ENCODE data around the gene TMEM18. TPM values are rescaled to one million over a fixed set of nuclear protein-coding genes. Genes with fewer than 3 reads are reported as not detected.

Gene TMEM18
- total RNA-seq, 1 donor from 2014 or later = 7.3 TPM

DNA sequence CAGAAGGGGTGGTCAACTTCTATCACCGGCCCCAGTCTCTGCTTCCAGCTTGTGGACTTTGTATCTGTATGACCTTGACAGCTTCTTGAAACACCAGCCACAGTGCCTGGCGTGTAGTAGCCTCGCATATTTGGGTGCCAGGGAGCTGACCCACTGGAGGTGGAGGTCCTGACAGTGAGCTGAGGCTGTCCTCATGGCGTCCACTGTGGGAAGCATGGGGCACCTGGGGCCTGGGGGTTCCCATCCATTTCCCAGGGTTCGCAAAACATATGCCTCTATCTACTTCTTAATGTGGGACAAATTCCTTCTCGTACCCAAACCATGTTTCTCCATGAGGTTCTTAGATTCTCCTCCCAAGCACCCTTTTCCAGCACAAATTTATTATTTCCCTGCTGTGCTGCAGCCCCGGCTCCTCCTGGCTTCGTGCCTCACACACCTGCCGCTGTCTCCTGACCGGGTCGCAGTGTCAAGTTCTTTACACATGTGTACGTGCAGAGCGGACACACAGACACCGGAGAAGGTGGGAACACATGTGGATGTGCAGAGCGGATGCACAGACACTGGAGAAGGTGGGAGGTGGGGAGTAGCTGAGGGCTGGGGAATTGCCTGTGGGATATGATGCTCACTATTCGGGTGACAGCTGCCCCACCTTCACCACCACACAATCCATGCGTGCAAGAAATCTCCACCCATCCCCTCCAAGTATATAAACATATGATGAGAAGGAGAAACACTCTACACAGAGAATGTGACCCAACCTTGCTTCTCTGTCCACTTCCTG is 23.4 kb downstream of the TMEM18 start:
- ATAC-seq (no peak), DNase-seq (ENCODE audit: low spot score) (no peak)

DNA sequence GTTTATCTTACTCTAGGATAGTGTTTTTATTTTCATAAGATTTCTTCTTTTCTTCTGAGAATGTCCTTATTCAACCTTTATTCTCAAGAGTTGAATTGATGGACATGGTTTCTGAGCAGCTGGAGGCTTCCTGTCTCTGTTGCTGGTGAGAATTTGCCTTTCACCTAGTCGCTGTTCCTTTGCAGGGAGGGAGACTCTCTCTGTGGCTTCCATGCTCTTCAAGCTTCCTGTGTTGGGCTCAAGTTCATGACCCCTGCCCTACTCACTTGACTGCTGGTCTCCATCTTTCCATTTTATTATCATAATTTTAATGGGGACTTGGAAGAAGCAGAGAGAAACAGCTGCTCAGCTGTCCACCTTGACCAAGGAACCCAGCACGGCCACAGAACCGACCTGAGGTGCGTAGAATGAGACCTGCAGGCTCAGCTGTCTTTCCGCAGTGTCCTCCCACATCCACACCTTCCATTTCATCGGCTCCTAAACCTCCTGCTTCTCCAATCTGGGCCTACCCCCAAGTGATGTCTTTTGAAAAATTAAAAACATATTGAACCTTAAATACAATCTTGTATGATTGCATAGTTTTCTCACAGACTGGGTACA is 24.2 kb downstream of the TMEM18 start:
- no peak for ATAC-seq
- no peak for DNase-seq (ENCODE audit: low spot score)

GRCh38 chr2:651951-652373 is 25.2 kb downstream of the TMEM18 start:
- no peak for ATAC-seq
- peak; percentile 23 for DNase-seq (ENCODE audit: low spot score)

DNA sequence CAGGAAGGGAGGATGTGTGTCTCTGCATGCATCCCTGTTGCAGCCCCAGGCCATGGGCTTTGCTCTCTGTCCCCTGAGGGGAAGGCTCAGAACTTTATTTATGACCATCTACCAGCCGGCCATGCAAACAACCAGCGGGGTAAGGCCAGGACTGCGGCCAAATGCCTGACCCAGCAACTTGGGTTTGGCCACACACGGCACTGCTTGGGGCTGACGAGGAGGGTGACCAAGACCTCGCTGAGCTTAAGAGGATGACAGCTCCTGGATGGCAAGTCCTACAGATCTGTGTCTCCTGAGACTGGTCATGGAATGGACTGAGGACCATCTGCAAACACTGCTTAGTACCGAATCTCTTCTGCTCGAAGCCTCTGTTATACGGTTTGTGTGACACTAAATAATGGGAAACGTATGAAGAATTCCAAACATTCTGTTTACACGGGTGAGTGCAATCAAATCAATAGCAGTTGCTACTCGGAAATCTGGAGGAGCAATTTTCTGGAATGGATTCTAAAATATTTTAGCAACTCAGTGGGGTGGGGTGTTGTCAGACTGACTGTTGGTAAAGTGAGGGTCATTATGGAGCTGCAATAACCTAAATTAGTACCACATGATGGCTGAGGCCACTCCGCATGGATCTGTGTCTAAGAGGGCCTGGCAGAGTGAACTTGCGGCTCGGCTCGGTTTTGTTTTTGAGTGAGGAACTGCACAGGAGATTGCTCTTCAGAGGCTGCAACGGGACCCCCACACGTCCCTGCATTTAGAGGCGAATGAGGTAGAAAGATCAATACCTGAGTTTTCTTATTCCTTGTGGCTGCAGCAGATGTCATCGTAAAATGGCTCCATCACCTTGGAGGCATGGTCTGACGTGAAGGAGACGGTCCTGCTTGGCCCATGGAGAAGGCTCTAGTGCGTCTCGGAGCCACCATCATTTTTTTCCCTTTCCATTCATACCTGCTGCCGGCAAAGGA is 26.6 kb downstream of the TMEM18 start:
- DNase-seq (ENCODE audit: low spot score) (peak; percentile 37), ATAC-seq (no peak)

DNA sequence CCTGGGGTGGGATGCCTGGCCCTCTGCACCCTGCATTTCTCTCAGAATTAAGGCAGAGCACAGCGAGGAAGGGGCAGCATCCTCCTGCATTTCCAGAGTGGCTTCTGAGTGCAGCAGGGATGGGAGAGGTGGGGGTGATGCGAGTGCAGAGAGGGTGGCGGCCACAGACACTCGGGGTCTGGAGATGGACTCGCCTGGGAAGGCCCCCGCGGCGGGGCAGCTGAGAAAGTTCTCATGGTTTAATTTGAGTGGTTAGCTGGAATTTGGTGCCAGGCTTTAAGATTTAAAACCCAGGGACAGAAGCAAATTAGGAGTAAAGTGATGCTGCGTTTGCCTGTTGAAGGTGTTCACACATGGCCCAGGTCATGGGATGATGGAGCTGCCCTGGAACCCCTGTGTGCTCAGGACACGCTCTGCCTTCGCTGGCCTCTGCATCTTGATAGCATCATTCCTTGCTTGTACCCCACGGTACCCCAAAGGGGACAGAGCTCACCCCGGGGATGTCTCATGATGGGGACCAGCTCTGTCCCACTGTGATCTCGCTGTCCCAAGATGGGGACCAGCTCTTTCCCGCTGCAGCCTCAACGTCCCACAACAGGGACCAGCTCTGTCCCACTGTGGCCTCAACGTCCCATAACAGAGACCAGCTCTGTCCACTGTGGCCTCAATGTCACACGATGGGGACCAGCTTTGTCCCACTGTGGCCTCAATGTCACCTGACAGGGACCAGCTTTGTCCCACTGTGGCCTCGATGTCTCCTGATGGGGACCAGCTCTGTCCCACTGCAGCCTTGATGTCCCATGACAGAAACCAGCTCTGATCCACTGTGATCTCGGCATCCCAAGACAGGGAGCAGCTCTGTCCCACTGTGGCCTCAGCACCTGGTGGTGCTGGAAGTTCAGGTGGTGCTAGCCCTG is 27.5 kb downstream of the TMEM18 start:
- DNase-seq (ENCODE audit: low spot score) = peak; percentile 19
- ATAC-seq = no peak

- DNase-seq (ENCODE audit: low spot score) (peak; percentile 34), ATAC-seq (no peak)
Observed at GRCh38 chr2:648476-649424, 28.5 kb downstream of the TMEM18 start.

- ATAC-seq = no peak
- peak; percentile 33 for DNase-seq (ENCODE audit: low spot score)
Observed at GRCh38 chr2:647691-648231, 29.4 kb downstream of the TMEM18 start.

- DNase-seq (ENCODE audit: low spot score) (peak; percentile 37), ATAC-seq (no peak)
Observed at GRCh38 chr2:647003-647560, 30.1 kb downstream of the TMEM18 start.

DNA sequence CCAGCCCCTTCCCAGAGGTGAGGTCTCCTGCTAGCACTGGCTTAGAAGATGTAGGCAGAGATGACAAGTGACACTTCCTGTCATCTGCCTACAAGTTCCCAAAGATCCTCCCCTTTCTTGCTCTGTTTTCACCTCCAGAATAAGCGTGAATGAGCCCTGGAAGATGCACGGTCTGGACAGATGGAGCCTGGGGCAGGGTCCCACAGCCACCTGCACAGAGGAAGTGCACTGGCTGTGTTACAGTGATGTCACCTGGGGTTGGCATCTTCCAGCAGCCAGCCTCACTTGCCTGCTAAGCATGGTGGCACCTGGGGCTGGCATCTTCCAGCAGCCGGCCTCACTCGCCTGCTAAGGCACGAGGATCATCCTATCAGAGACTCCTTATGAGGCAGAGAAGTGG is 32.3 kb downstream of the TMEM18 start:
- ATAC-seq (no peak), DNase-seq (ENCODE audit: low spot score) (no peak)

DNA sequence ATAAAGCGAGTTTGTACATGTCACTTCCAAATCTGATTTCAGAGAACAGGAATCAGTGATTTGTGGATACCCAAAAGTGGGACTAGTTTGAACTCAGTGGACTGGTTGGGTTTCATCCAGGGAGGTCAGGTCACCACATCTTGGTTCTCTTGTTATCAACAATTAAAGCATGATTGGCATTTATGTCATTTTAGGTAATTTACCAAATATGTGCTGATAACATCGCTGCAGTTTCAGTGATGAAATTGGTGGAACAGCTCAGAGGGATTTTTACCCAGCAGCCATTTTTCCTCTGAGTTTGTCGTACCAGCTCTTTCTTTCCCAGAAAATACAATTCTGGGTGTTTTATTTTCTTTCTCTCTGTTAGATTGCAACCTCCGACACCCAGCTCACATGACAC is 33.4 kb downstream of the TMEM18 start:
- no peak for DNase-seq (ENCODE audit: low spot score)
- no peak for ATAC-seq

DNA sequence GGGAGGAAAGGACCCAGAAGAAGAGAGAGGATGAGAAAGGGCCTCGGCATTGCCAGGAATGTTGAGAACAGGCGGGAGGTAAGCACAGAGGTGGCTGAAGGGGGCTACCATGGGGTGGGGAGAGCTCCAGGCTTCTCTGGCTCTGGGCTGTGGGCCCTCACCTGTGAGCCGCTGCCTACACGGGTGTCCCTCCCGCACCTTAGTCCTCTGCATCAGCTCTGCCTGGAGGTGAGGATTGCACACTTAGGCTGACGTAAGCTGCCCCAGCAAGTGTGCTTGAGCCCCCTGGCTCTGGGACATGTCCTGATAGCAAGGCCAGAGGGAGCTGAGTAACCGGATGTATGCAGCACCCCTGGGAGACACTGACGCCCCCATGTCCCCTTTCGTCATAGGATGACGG is 33.9 kb downstream of the TMEM18 start:
- ATAC-seq (no peak), DNase-seq (ENCODE audit: low spot score) (peak; percentile 31)

DNA sequence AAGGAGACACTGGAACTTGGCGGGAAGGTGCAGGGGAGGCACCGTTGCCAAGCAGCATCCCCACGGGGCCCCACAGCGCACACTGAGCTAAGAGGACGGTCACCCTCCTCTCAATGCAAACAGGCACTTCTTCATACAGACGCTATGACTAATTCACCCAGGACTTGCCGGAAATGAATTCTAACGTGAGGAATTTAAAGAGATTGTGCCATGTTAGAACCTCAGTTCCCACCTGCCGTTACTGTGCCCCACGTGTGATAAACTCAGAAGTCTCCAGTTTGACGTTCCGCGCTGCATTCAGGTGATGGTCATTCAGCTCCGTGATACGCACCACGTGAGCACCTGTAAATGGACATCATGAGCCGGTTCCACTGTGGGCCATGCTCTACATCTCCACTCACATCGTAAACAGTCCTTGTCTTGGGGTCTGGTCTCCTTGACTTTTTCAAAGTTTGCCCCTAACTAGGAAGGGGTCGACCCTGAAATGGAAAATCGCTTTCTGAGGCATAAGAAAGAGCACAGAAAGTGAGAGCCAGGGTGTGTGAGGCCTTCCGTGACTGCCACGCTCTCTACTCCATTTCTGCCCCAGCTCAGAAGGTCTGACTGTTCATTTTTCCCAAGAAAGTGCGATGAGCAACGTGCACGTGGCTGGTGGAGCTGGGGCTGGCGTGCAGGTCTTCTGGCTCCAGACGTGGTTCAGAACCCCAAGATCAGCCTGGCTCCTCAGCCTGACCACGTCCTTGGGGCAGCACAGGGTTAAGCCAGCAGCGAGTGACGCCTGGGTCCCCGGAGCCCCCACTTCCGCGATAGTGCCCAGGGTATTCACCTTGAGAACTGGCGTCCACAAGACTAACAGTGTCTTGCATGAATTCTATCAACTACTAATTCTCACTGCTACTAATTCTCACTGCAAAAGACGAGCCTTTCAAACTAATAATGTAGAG is 35.1 kb downstream of the TMEM18 start:
- DNase-seq (ENCODE audit: low spot score) = peak; percentile 7

DNA sequence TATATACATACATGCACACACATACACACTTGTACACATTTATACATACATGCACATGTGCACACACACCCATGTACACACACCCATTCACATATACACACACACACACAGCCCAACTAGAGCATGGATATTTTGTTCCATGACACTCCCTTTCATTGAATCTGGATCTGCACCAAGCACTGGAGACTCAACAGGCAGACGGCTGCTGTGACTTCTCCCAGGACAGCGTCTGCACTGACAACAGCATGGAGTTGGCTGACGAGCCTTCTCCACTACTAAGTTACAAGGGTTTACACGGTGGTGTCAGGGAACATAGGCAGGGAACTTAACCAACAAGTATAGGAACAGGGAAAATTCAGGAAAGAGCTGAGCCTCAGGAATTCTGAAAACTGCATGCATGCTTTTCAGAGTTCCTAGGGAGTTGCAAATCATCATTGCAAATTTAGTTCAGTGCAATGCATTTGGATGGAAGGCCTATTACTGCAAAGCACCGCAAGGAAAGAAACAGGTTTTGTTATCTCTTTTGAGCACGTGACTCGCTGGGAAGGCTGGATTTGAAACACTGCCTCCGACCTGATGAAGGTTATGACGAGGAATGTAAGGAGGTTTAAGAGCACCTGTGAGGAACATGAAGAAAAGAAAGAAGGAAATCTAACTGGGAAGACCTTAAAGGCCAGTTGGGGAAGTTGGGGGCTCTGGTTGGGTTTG is 35.9 kb downstream of the TMEM18 start:
- DNase-seq (ENCODE audit: low spot score) (no peak), ATAC-seq (no peak)

More for the DNA sequence above, 35.1 kb downstream of the TMEM18 start:
- no peak for ATAC-seq

DNA sequence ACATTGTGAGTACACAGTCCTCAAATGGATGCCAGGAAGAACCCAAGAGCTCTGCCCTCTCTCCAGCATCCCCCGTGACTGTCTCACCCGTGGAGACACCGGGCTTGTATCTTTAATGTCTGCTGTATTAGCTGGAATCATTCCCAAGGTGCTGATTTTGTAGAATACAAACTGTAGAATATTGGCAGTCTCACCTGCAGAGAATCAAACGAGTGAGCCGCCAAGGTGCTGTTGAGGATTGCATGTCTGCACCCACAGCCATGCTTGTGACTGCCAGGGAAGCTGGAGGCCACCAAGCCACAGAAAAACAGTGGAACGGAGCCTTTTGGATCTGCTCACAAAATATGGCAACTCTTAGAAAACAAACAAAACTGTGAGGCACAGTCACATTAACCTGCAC is 37.5 kb downstream of the TMEM18 start:
- no peak for DNase-seq (ENCODE audit: low spot score)

DNA sequence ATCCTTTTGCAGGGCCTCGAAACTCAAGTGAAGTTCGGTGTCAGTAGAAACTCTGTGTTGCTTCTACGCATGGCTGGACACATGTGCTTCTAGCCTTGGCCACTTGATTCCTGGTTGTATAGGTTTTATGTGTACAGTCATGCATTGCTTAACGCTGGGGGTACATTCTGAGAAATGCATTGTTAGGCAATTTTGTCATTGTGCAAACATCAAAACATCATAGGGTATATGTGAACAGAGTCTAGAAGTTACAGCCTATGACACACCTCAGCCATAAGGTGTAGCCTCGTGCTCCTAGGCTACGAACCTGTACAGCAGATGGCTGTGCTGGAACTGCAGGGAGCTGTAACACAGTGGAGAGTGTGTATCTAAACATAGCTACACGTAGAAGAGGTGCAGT is 39.4 kb downstream of the TMEM18 start:
- ATAC-seq = no peak
- no peak for DNase-seq (ENCODE audit: low spot score)

More for the DNA sequence above, 37.5 kb downstream of the TMEM18 start:
- ATAC-seq = no peak

GRCh38 chr2:637406-637776 is 39.8 kb downstream of the TMEM18 start:
- no peak for ATAC-seq

More at GRCh38 chr2:637406-637776, 39.8 kb downstream of the TMEM18 start:
- DNase-seq (ENCODE audit: low spot score) = no peak
